ENCODE data around the gene RHBDF1. TPM values are rescaled to one million over a fixed set of nuclear protein-coding genes. Genes with fewer than 3 reads are reported as not detected.

RHBDF1 gene
- total RNA-seq, 2 donors from 2014 or later, result 55.4 to 79.5 TPM

DNA sequence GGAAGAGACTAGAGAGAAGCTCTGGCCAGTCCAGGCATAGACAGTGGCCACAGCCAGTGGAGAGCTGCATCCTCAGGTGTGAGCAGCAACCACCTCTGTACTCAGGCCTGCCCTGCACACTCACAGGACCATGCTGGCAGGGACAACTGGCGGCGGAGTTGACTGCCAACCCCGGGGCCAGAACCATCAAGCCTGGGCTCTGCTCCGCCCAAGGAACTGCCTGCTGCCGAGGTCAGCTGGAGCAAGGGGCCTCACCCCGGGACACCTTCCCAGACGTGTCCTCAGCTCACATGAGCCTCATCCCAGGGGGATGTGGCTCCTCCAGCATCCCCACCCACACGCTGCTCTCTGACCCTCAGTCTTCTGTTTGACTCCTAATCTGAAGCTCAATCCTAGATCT lies 3.2 kb downstream of the RHBDF1 start:
- Histone ChIP-seq H3K27ac (no peak overlapping the region), H3K27me3 (replicated peaks; ENCODE audit: insufficient read depth) (no peaks in the 10 kb centered on the region), H3K4me3 (no peak overlapping the region), H3K36me3 (peaks cover 0 to 6% of the 10 kb centered on the region in 2 donors), H3K4me1 (replicated peaks) (peaks cover 22% of the 10 kb centered on the region), H3K9me3 (no peaks in the 10 kb centered on the region)
- DNase-seq (ENCODE audit: low spot score), result no peak
- no peak for TF ChIP-seq CTCF (IDR thresholded peaks at IDR 0.05)
- no peak for TF ChIP-seq POLR2A (IDR thresholded peaks at IDR 0.05)
- TF ChIP-seq POLR2AphosphoS5 (IDR thresholded peaks at IDR 0.05), result no peak
- intact Hi-C loops (cut with DNase I), result no loop called here
- 44% methylated on average over 7 of the region's 8 CpGs for WGBS

- intact Hi-C loops (cut with DNase I), result no loop called here
- no peak overlapping the region for H3K4me3 ChIP-seq
- no peak for TF ChIP-seq CTCF (IDR thresholded peaks at IDR 0.05)
- no peak for TF ChIP-seq POLR2AphosphoS5 (IDR thresholded peaks at IDR 0.05)
- no peak for TF ChIP-seq POLR2A (IDR thresholded peaks at IDR 0.05)
- H3K27ac ChIP-seq, result no peak overlapping the region
- peaks cover 21% of the 10 kb centered on the region for H3K4me1 ChIP-seq (replicated peaks)
- no peak for DNase-seq (ENCODE audit: low spot score)
- H3K36me3 ChIP-seq, result peaks cover 3 to 10% of the 10 kb centered on the region in 2 donors
- 74% methylated on average over 27 of the region's 27 CpGs for WGBS
- H3K27me3 ChIP-seq (replicated peaks; ENCODE audit: insufficient read depth), result no peaks in the 10 kb centered on the region
- H3K9me3 ChIP-seq, result no peaks in the 10 kb centered on the region
Measured at GRCh38 chr16:67884-68789, 4.3 kb downstream of the RHBDF1 start.

- intact Hi-C loops (cut with DNase I), result no loop called here
- 54% methylated on average over 10 of the region's 10 CpGs for WGBS
- Histone ChIP-seq H3K4me1 (replicated peaks) (peaks cover 16% of the 10 kb centered on the region), H3K36me3 (peaks cover 4 to 16% of the 10 kb centered on the region in 2 donors), H3K4me3 (no peak overlapping the region), H3K27ac (no peak overlapping the region), H3K9me3 (no peaks in the 10 kb centered on the region), H3K27me3 (replicated peaks; ENCODE audit: insufficient read depth) (no peaks in the 10 kb centered on the region)
- TF ChIP-seq POLR2AphosphoS5 (IDR thresholded peaks at IDR 0.05) (no peak), POLR2A (IDR thresholded peaks at IDR 0.05) (no peak), CTCF (IDR thresholded peaks at IDR 0.05) (no peak)
- DNase-seq (ENCODE audit: low spot score), result no peak
Measured at GRCh38 chr16:67183-67791, 5.1 kb downstream of the RHBDF1 start.

GRCh38 chr16:66309-67182 lies 5.9 kb downstream of the RHBDF1 start:
- Histone ChIP-seq H3K27ac (no peak overlapping the region), H3K4me3 (no peak overlapping the region), H3K36me3 (peaks cover 4 to 24% of the 10 kb centered on the region in 2 donors), H3K27me3 (replicated peaks; ENCODE audit: insufficient read depth) (no peaks in the 10 kb centered on the region), H3K9me3 (no peaks in the 10 kb centered on the region), H3K4me1 (replicated peaks) (peaks cover 16% of the 10 kb centered on the region)
- intact Hi-C loops (cut with DNase I), result no loop called here
- no peak for DNase-seq (ENCODE audit: low spot score)
- WGBS, result 71% methylated on average over 13 of the region's 13 CpGs
- TF ChIP-seq POLR2AphosphoS5 (IDR thresholded peaks at IDR 0.05) (no peak), POLR2A (IDR thresholded peaks at IDR 0.05) (no peak), CTCF (IDR thresholded peaks at IDR 0.05) (no peak)

Measured in prostate gland (tissue), 2 donors.